Activated CD8-positive, alpha-beta T cell treated with anti-CD3 and anti-CD28 coated beads, Interleukin-2, amount 10 ng/mL, durations not matched to agents 7 days and 5 days (primary cell): ENCODE data around the gene ARHGAP40. TPM values are rescaled to one million over a fixed set of nuclear protein-coding genes. Genes with fewer than 3 reads are reported as not detected.

Experiments used
- ATAC-seq: fragments of 150-1000 bp; cut with Tn5 transposase; one replicate; pipeline ENCODE4 v1.10.0; 2021; ENCODE audit warnings: moderate library complexity
- CTCF ChIA-PET: fragments of 350-600 bp; sonication (Branson Sonifier 250); formaldehyde crosslinking; loops from one replicate; lab custom pipeline; 2021; ENCODE audit warnings: antibody characterized with exemption; lab: Charles Lee
- POLR2A ChIA-PET: fragments of 350-600 bp; sonication (Branson Sonifier 250); formaldehyde crosslinking; loops from one replicate; lab custom pipeline; 2021; ENCODE audit warnings: antibody characterized with exemption; lab: Charles Lee
- DNase-seq: peaks from one replicate; pipeline ENCODE4 v3.0.0-alpha.2; 2020
- H3K27ac Mint-ChIP-seq: one replicate; pipeline ENCODE4 v1.8.0; 2021; ENCODE audit warnings: mild to moderate bottlenecking, mixed read lengths
- H3K27me3 Mint-ChIP-seq: one replicate; pipeline ENCODE4 v1.8.0; 2021; ENCODE audit warnings: low read depth, mixed read lengths
- H3K36me3 Mint-ChIP-seq: one replicate; pipeline ENCODE4 v1.8.0; 2021; ENCODE audit warnings: low read depth, mixed read lengths
- H3K4me1 Mint-ChIP-seq: one replicate; pipeline ENCODE4 v1.8.0; 2021; ENCODE audit warnings: low read depth, mixed read lengths
- H3K4me3 Mint-ChIP-seq: one replicate; pipeline ENCODE4 v1.8.0; 2021; ENCODE audit warnings: mild to moderate bottlenecking, mixed read lengths
- H3K9me3 Mint-ChIP-seq: one replicate; pipeline ENCODE4 v1.8.0; 2022; ENCODE audit warnings: mixed read lengths; ENCODE audit not compliant: insufficient read depth
- total RNA-seq, 2 experiments: library from RNA; stranded (reverse); gene quantifications; one replicate each; pipeline ENCODE4 v1.2.3, GENCODE V29; 2021

ARHGAP40 gene
- not detected for total RNA-seq

GRCh38 chr20:38601216-38602184 lies at the start of gene ARHGAP40:
Gene ARHGAP40, plus strand, starts transcription at chr20:38601809.
- peak; percentile 91 for ATAC-seq
- no peak within 1 kb of the TSS for H3K27ac Mint-ChIP-seq
- no peaks in the 10 kb centered on the region for H3K36me3 Mint-ChIP-seq
- ChIA-PET CTCF (no interaction called here), POLR2A (interaction anchor here (0.6 kb wide), 1 partner anchor 42 kb away, joined by 3 read pairs; no protein-coding TSS in a partner anchor)
- peak; percentile 25 for DNase-seq
- peak within 1 kb of the TSS; percentile 42 for H3K4me3 Mint-ChIP-seq
- H3K4me1 Mint-ChIP-seq: peaks cover 7% of the 10 kb centered on the region
- H3K9me3 Mint-ChIP-seq: no peaks in the 10 kb centered on the region
- H3K27me3 Mint-ChIP-seq: peaks cover 54% of the 10 kb centered on the region

- POLR2A ChIA-PET: no interaction called here
- no peak for DNase-seq
- CTCF ChIA-PET: no interaction called here
- ATAC-seq: no peak
- Mint-ChIP-seq H3K27ac (no peak overlapping the region), H3K27me3 (no peaks in the 10 kb centered on the region), H3K4me1 (no peaks in the 10 kb centered on the region), H3K36me3 (peaks cover 47% of the 10 kb centered on the region), H3K9me3 (no peaks in the 10 kb centered on the region), H3K4me3 (no peak overlapping the region)
Measured at GRCh38 chr20:38554986-38555385, 46.6 kb upstream of the ARHGAP40 start.

- no peaks in the 10 kb centered on the region for H3K27me3 Mint-ChIP-seq
- ChIA-PET POLR2A (no interaction called here), CTCF (no interaction called here)
- no peak overlapping the region for H3K27ac Mint-ChIP-seq
- no peaks in the 10 kb centered on the region for H3K4me1 Mint-ChIP-seq
- H3K9me3 Mint-ChIP-seq: no peaks in the 10 kb centered on the region
- no peak for DNase-seq
- ATAC-seq: no peak
- H3K4me3 Mint-ChIP-seq: no peak overlapping the region
- H3K36me3 Mint-ChIP-seq: peaks cover 48% of the 10 kb centered on the region
Measured at GRCh38 chr20:38555395-38555794, 46.2 kb upstream of the ARHGAP40 start.

- CTCF ChIA-PET: interaction anchor here (0.7 kb wide), 1 partner anchor 8 kb away, joined by 3 read pairs; no protein-coding TSS in a partner anchor
Measured at GRCh38 chr20:38557174-38557573, 44.4 kb upstream of the ARHGAP40 start.

GRCh38 chr20:38558596-38559360 lies 42.8 kb upstream of the ARHGAP40 start:
- H3K9me3 Mint-ChIP-seq: no peaks in the 10 kb centered on the region
- no peaks in the 10 kb centered on the region for H3K4me1 Mint-ChIP-seq
- H3K27me3 Mint-ChIP-seq: no peaks in the 10 kb centered on the region
- ATAC-seq (no peak), DNase-seq (no peak)
- CTCF ChIA-PET: interaction anchor here (0.7 kb wide), 2 partner anchors 10 to 12 kb away, joined by 3 to 5 read pairs; no protein-coding TSS in a partner anchor
- H3K27ac Mint-ChIP-seq: no peak overlapping the region
- POLR2A ChIA-PET: no interaction called here
- no peak overlapping the region for H3K4me3 Mint-ChIP-seq
- H3K36me3 Mint-ChIP-seq: peaks cover 50% of the 10 kb centered on the region

More at GRCh38 chr20:38557174-38557573, 44.4 kb upstream of the ARHGAP40 start:
- no peak overlapping the region for H3K4me3 Mint-ChIP-seq
- no peak for ATAC-seq
- no peaks in the 10 kb centered on the region for H3K27me3 Mint-ChIP-seq
- H3K4me1 Mint-ChIP-seq: no peaks in the 10 kb centered on the region
- no peak for DNase-seq
- H3K9me3 Mint-ChIP-seq: no peaks in the 10 kb centered on the region
- peaks cover 49% of the 10 kb centered on the region for H3K36me3 Mint-ChIP-seq
- no peak overlapping the region for H3K27ac Mint-ChIP-seq
- POLR2A ChIA-PET: no interaction called here

- POLR2A ChIA-PET: interaction anchor here (0.6 kb wide), 1 partner anchor 367 kb away, joined by 3 read pairs; the partner anchor contains the start of gene FAM83D
- H3K27me3 Mint-ChIP-seq: no peaks in the 10 kb centered on the region
- H3K4me3 Mint-ChIP-seq: no peak overlapping the region
- no peaks in the 10 kb centered on the region for H3K4me1 Mint-ChIP-seq
- peaks cover 45% of the 10 kb centered on the region for H3K36me3 Mint-ChIP-seq
- no peak for DNase-seq
- no peak overlapping the region for H3K27ac Mint-ChIP-seq
- H3K9me3 Mint-ChIP-seq: no peaks in the 10 kb centered on the region
- CTCF ChIA-PET: interaction anchor here (0.7 kb wide), 1 partner anchor 11 kb away, joined by 3 read pairs; no protein-coding TSS in a partner anchor
- no peak for ATAC-seq
Measured at GRCh38 chr20:38559764-38560163, 41.8 kb upstream of the ARHGAP40 start.

GRCh38 chr20:38563802-38564431 lies 37.7 kb upstream of the ARHGAP40 start:
- peaks cover 35% of the 10 kb centered on the region for H3K36me3 Mint-ChIP-seq
- H3K4me3 Mint-ChIP-seq: no peak overlapping the region
- ATAC-seq (no peak), DNase-seq (no peak)
- CTCF ChIA-PET: no interaction called here
- H3K27me3 Mint-ChIP-seq: no peaks in the 10 kb centered on the region
- no peaks in the 10 kb centered on the region for H3K9me3 Mint-ChIP-seq
- H3K27ac Mint-ChIP-seq: no peak overlapping the region
- POLR2A ChIA-PET: no interaction called here
- no peaks in the 10 kb centered on the region for H3K4me1 Mint-ChIP-seq

GRCh38 chr20:38564680-38565079 lies 36.9 kb upstream of the ARHGAP40 start:
- H3K27ac Mint-ChIP-seq: no peak overlapping the region
- POLR2A ChIA-PET: no interaction called here

GRCh38 chr20:38566036-38566598 lies 35.5 kb upstream of the ARHGAP40 start:
- ATAC-seq (no peak), DNase-seq (no peak)
- peaks cover 25% of the 10 kb centered on the region for H3K36me3 Mint-ChIP-seq
- no peaks in the 10 kb centered on the region for H3K4me1 Mint-ChIP-seq
- no peak overlapping the region for H3K27ac Mint-ChIP-seq
- H3K4me3 Mint-ChIP-seq: no peak overlapping the region
- no peaks in the 10 kb centered on the region for H3K9me3 Mint-ChIP-seq
- H3K27me3 Mint-ChIP-seq: no peaks in the 10 kb centered on the region
- CTCF ChIA-PET: no interaction called here
- POLR2A ChIA-PET: no interaction called here

More at GRCh38 chr20:38564680-38565079, 36.9 kb upstream of the ARHGAP40 start:
- peaks cover 27% of the 10 kb centered on the region for H3K36me3 Mint-ChIP-seq
- H3K9me3 Mint-ChIP-seq: no peaks in the 10 kb centered on the region
- no peaks in the 10 kb centered on the region for H3K27me3 Mint-ChIP-seq
- H3K4me3 Mint-ChIP-seq: no peak overlapping the region
- DNase-seq (no peak), ATAC-seq (no peak)
- CTCF ChIA-PET: no interaction called here
- no peaks in the 10 kb centered on the region for H3K4me1 Mint-ChIP-seq

GRCh38 chr20:38569747-38570525 lies 31.7 kb upstream of the ARHGAP40 start:
- Mint-ChIP-seq H3K9me3 (no peaks in the 10 kb centered on the region), H3K36me3 (peaks cover 26% of the 10 kb centered on the region), H3K4me3 (no peak overlapping the region), H3K27ac (no peak overlapping the region), H3K4me1 (no peaks in the 10 kb centered on the region), H3K27me3 (no peaks in the 10 kb centered on the region)
- CTCF ChIA-PET: interaction anchor here (0.8 to 1.1 kb wide), 2 partner anchors 11 to 19 kb away, joined by 3 read pairs; no protein-coding TSS in a partner anchor
- ATAC-seq (no peak), DNase-seq (no peak)
- POLR2A ChIA-PET: no interaction called here
